ENCODE data around the gene SULT1A2. TPM values are rescaled to one million over a fixed set of nuclear protein-coding genes. Genes with fewer than 3 reads are reported as not detected.

SULT1A2 gene
- polyA plus RNA-seq, 2 of the 4 experiments (the other 2 are of a cell fraction) = 0.06 to 0.09 TPM

- peak within 1 kb of the TSS; percentile 50 for H3K4me3 ChIP-seq
- WGBS (ENCODE audit: missing lambda C conversion rate) = 4% methylated on average over 59 of the region's 88 CpGs
- DNase-seq (ENCODE audit: low read depth in 1 of 2, low spot score in 1 of 2) (peak; percentile 90 to 93), ATAC-seq (peak; percentile 93 to 96), FAIRE-seq (no peak)
- H3K27ac ChIP-seq = peak within 1 kb of the TSS; percentile 93 to 95
- TF ChIP-seq MYC (IDR thresholded peaks at IDR 0.05; ENCODE audit: borderline replicate concordance, low read length) = peak; percentile 65; the same call in 1 of the 2 replicates
- TF ChIP-seq, protein P1, sequence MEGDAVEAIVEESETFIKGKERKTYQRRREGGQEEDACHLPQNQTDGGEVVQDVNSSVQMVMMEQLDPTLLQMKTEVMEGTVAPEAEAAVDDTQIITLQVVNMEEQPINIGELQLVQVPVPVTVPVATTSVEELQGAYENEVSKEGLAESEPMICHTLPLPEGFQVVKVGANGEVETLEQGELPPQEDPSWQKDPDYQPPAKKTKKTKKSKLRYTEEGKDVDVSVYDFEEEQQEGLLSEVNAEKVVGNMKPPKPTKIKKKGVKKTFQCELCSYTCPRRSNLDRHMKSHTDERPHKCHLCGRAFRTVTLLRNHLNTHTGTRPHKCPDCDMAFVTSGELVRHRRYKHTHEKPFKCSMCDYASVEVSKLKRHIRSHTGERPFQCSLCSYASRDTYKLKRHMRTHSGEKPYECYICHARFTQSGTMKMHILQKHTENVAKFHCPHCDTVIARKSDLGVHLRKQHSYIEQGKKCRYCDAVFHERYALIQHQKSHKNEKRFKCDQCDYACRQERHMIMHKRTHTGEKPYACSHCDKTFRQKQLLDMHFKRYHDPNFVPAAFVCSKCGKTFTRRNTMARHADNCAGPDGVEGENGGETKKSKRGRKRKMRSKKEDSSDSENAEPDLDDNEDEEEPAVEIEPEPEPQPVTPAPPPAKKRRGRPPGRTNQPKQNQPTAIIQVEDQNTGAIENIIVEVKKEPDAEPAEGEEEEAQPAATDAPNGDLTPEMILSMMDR (IDR thresholded peaks at IDR 0.05) = peak; percentile 41
- TF ChIP-seq MAZ (IDR thresholded peaks at IDR 0.05; ENCODE audit: borderline replicate concordance, low read depth, low read length) = no peak
- TF ChIP-seq JUNB (IDR thresholded peaks at IDR 0.05) = no peak
- TF ChIP-seq MAX (IDR thresholded peaks at IDR 0.05) = peak; percentile 93
- no peak for TF ChIP-seq ELK1 (IDR thresholded peaks at IDR 0.05; ENCODE audit: low read depth, low read length)
- no peak for TF ChIP-seq POLR2AphosphoS2 (conservative IDR thresholded peaks at IDR 0.05; ENCODE audit: low read length)
- TF ChIP-seq TFCP2L1 (CRISPR knock-in tag; IDR thresholded peaks at IDR 0.05) = peak; percentile 44; the same call in 1 of the 2 replicates
- TF ChIP-seq FOSL2 (IDR thresholded peaks at IDR 0.05) = no peak
- TF ChIP-seq FOSL2 (CRISPR knock-in tag; IDR thresholded peaks at IDR 0.05) = 0 out of 2 replicates have a peak, but pooled peaks have one; percentile 12
- peak; percentile 4 to 24; a peak in 3 of 5 replicates for TF ChIP-seq RAD21 (conservative IDR thresholded peaks at IDR 0.05 in 1 of 2, IDR thresholded peaks at IDR 0.05 in 1 of 2)
- TF ChIP-seq CBX2 (IDR thresholded peaks at IDR 0.05; ENCODE audit: borderline replicate concordance, low read depth) = no peak
- no peak for TF ChIP-seq KDM1A (IDR thresholded peaks at IDR 0.05; ENCODE audit: low read depth)
- TF ChIP-seq JUN (IDR thresholded peaks at IDR 0.05) = peak; percentile 95 to 99
- 0 out of 2 replicates have a peak, but pooled peaks have one; percentile 20 for TF ChIP-seq PBX3 (IDR thresholded peaks at IDR 0.05)
- TF ChIP-seq ZSCAN20 (CRISPR knock-in tag; IDR thresholded peaks at IDR 0.05) = no peak
- no peak for TF ChIP-seq KDM5A (IDR thresholded peaks at IDR 0.05)
- TF ChIP-seq EHMT2 (IDR thresholded peaks at IDR 0.05; ENCODE audit: low read depth) = no peak
- peak; percentile 97 for TF ChIP-seq POLR2A (IDR thresholded peaks at IDR 0.05; ENCODE audit: low read length)
- no peak for TF ChIP-seq RCOR1 (IDR thresholded peaks at IDR 0.05; ENCODE audit: low read depth, low read length)
- TF ChIP-seq NPAS2 (CRISPR knock-in tag; IDR thresholded peaks at IDR 0.05; ENCODE audit: borderline replicate concordance) = no peak
- TF ChIP-seq HMGXB4 (CRISPR knock-in tag; IDR thresholded peaks at IDR 0.05; ENCODE audit: borderline replicate concordance) = no peak
- TF ChIP-seq PHF8 (IDR thresholded peaks at IDR 0.05; ENCODE audit: borderline replicate concordance, low read depth) = peak; percentile 99
- no peak for TF ChIP-seq USF2 (IDR thresholded peaks at IDR 0.05)
- no peak for TF ChIP-seq FOXS1 (CRISPR knock-in tag; IDR thresholded peaks at IDR 0.05)
- TF ChIP-seq BCL3 (IDR thresholded peaks at IDR 0.05) = peak; percentile 97
- no peak for TF ChIP-seq CHD2 (IDR thresholded peaks at IDR 0.05; ENCODE audit: low read length, partially characterized antibody)
- TF ChIP-seq, protein P2, sequence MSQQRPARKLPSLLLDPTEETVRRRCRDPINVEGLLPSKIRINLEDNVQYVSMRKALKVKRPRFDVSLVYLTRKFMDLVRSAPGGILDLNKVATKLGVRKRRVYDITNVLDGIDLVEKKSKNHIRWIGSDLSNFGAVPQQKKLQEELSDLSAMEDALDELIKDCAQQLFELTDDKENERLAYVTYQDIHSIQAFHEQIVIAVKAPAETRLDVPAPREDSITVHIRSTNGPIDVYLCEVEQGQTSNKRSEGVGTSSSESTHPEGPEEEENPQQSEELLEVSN (IDR thresholded peaks at IDR 0.05; ENCODE audit: borderline replicate concordance, low read depth) = peak; percentile 96
- H3K4me2 ChIP-seq = peak within 1 kb of the TSS; percentile 84
- CTCF ChIA-PET = interaction anchor here (0.6 to 2.1 kb wide), 7 partner anchors 10 to 294 kb away, joined by 3 to 7 read pairs (median 3); no protein-coding TSS in a partner anchor
- no peaks in the 10 kb centered on the region for H3K9me3 ChIP-seq
- POLR2A ChIA-PET = interaction anchor here (0.6 to 1.4 kb wide), 5 partner anchors 9 to 394 kb away, joined by 3 to 6 read pairs (median 3); partner anchors contain the start of gene NUPR1
- 0 out of 3 replicates have a peak, but pooled peaks cover 7% of the 10 kb centered on the region for H3K4me1 ChIP-seq
Observed at GRCh38 chr16:28553776-28554633, 42.8 kb downstream of the SULT1A2 start, which contains the start of gene SGF29. TSS of gene SGF29 (plus strand) at chr16:28553920. CDS start at chr16:28581070, 27,150 bp downstream.
